Keratinocyte (primary cell): ENCODE results near the gene MANBA.
"Not testable (repeated sequence)": the region's sequence is repeated elsewhere in the genome, so short reads cannot be mapped to it uniquely, and the experiment has no call there.

Source experiments
- CTCF ChIP-seq, 3 experiments: IDR thresholded peaks in 1 of 3; conservative IDR thresholded peaks in 1 of 3; optimal IDR thresholded peaks in 1 of 3; 2 replicates in 2 of 3; 3 replicates in 1 of 3; pipeline versions ENCODE3 to v1.5.1; 2011; ENCODE audit warnings: low read length in 3 of 3, mild to moderate bottlenecking in 3 of 3, moderate library complexity in 2 of 3, control low read depth in 1 of 3, inconsistent platforms in 1 of 3; ENCODE audit not compliant: insufficient read depth in 2 of 3; ENCODE audit errors: extremely low read depth in 1 of 3
- EZH2 ChIP-seq: IDR thresholded peaks from one replicate; pipeline ENCODE4 v1.6.1; 2012; ENCODE audit warnings: inconsistent platforms, mild to moderate bottlenecking, low read length, moderate library complexity

GRCh38 chr4:102713774-102714173 is 47.0 kb downstream of the MANBA start:
- not testable (repeated sequence) for TF ChIP-seq CTCF (optimal IDR thresholded peaks at IDR 0.05 in 1 of 3, IDR thresholded peaks at IDR 0.05 in 1 of 3, conservative IDR thresholded peaks at IDR 0.05 in 1 of 3; ENCODE audit: extremely low read depth in 1 of 3, insufficient read depth in 2 of 3, low read length in 3 of 3); EZH2
